IPS-18c (cell line): ENCODE measurements around the gene NMBR.
"Not testable (repeated sequence)": the region's sequence is repeated elsewhere in the genome, so short reads cannot be mapped to it uniquely, and the experiment has no call there.

Source experiments
- H3K4me3 ChIP-seq: 2 replicates; pipeline ENCODE4 v1.7.0; 2013; ENCODE audit warnings: low read depth, mild to moderate bottlenecking, low read length, moderate library complexity; ENCODE audit not compliant: insufficient read depth
- H3K9me3 ChIP-seq: one replicate; pipeline ENCODE4 v1.6.1; 2013; ENCODE audit warnings: mild to moderate bottlenecking, low read length, moderate library complexity; ENCODE audit not compliant: control insufficient read depth, insufficient read depth

NMBR gene

DNA sequence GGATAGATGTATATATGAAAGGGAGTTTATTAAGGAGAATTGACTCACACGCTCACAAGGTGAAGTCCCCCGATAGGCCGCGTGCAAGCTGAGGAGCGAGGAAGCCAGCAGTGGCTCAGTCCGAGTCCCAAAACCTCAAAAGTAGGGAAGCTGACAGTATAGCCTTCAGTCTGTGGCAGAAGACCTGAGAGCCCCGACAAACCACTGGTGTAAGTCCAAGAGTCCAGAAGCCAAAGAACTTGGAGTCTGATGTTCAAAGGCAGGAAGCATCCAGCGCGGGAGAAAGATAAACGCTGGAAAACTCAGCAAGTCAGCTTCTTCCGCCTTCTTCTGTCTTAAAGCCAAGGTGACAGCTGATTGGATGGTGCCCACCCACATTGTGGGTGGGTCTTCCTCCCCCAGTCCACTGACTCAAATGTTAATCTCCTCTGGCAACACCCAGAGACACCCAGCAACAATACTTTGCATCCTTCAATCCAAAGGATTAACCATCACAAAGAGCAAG is 116.8 kb downstream of the NMBR start:
- H3K4me3 ChIP-seq, result peak overlapping the region; percentile 51
- no peaks in the 10 kb centered on the region for H3K9me3 ChIP-seq

DNA sequence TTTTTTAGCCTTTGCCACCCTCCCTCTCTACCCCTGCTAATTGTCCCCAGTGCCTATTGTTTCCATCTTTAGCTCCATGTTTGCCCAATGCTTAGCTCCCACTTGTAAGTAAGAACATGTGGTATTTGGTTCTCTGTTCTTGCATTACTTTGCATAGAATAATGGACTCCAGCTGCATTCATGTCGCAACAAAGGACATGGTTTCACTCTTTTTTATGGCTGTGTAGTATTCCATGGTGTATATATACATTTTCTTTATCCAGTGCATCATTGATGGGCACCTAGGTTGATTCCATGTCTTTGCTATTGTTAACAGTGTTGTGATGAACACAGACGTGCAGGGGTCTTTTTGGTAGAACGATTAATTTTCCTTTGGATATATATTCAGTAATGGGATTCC is 118.4 kb downstream of the NMBR start:
- H3K4me3 ChIP-seq, result no peak overlapping the region
- no peaks in the 10 kb centered on the region for H3K9me3 ChIP-seq

DNA sequence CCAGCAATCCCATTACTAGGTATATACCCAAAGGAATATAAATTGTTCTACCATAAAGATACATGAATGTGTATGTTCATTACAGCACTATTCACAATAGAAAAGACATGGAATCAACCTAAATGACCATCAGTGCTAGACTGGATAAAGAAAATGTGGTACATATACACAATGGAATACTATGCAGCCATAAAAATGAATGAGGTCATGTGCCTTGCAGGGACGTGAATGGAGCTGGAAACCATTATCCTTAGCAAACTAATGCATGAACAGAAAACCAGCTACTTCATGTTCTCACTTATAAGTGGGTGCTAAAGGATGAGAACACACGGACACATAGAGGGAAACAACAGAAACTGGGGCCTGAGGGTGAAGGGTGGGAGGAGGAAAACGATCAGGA is 119.1 kb downstream of the NMBR start:
- not testable (repeated sequence) for H3K9me3 ChIP-seq, H3K4me3 ChIP-seq

DNA sequence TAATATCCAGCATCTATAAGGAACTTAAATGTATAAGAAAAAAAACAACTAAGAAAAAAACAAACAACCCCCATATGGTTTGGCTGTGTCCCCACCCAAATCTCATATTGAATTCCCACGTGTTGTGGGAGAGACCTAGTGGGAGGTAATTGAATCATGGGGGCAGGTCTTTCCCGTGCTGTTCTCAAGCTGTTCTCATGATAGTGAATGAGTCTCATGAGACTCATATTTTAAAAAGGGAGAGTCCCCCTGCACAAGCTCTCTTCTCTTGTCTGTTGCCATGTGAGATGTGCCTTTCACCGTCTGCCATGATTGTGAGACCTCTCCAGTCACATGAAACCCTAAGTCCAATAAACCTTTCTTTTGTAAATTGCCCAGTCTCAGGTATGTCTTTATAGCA is 119.8 kb downstream of the NMBR start:
- no peak overlapping the region for H3K4me3 ChIP-seq
- no peaks in the 10 kb centered on the region for H3K9me3 ChIP-seq

DNA sequence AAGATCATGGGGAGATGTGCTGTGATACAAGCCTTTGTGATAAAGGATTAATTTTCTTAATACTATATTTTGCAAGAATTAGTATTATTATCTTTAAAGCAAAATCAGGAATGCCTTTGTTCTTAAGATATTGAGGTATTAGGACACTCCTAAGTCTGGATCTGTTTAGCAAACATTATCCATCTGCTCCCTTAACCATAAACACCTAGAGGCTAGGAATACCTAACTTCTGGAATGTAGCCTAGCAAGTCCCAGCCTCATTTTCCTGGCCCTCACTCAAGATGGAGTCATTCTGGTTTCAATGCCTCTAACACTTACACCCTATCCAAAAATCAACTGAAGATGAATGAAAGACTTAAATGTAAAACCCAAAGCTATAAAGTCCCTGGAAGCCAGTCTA is 120.5 kb downstream of the NMBR start:
- Histone ChIP-seq H3K9me3 (no peaks in the 10 kb centered on the region), H3K4me3 (no peak overlapping the region)
